HG02938 (cell line): Measurements from ENCODE around the gene SIPA1L3.

Experiments used
- ATAC-seq: cut with Tn5 transposase; IDR thresholded peaks from one replicate; pipeline ENCODE4 v1.9.1; 2021; ENCODE audit warnings: mild to moderate bottlenecking, moderate library complexity; ENCODE audit not compliant: unreplicated experiment

SIPA1L3 gene

DNA sequence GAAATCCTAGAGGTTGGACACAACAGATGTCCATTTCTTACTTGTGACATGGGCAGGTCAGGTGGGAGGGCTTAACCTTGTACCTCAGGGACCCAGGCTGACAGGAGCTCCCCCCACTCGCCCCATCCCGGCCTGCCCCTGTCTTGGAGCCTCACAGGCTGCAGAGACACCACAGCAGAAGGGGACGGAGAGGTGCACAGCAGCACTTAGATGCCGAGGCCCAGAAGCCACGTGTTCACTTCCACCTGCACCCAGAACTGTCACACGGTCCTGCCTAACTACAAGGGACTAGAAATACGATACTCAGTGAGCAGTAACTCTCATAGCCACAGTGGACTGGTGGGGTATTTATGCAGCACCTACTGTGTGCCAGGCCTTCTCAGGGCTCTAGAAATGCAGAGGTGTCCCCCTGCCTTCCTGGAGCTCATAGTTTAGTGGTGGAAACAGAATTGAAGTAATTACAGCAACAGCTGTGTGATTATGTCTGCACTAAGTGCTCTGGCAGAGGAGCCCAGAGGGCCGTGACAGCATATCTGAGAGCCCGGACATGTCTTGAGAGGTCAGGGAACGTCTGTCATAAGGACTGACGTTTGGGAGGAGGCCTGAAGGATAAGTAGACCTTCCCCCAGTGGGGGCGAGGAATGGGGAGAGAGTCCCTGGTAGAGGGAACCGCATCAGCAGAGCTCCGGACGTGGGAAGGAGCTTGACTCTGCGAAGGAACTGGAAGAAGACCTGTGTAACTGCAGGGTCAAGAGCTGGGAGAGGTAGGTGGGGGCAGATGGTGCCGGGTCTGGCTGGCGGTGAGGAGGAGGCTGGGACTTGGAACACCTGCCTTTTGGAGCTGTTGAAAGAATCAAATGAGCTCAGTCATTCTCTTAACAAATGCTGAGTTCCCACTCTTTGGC, 130.0 kb downstream of the SIPA1L3 start:
- no peak for ATAC-seq

DNA sequence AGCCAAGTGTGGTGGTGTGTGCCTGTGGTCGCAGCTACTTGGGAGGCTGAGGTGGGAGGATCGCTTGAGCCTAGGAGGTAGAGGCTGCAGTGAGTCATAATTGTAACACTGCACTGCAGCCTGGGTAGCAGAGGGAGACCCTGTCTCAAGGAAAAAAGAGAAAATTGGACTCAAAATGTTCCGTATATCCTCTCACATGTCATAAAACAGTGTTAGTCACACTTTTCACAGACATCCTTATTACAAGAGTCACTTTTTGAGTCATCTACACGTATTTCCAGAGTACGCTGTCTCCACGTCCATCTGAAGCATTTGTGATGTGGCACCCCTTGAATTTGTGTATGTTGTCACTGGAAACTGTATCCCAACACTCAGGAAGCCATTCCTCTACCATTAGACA, 133.0 kb downstream of the SIPA1L3 start:
- ATAC-seq: no peak

DNA sequence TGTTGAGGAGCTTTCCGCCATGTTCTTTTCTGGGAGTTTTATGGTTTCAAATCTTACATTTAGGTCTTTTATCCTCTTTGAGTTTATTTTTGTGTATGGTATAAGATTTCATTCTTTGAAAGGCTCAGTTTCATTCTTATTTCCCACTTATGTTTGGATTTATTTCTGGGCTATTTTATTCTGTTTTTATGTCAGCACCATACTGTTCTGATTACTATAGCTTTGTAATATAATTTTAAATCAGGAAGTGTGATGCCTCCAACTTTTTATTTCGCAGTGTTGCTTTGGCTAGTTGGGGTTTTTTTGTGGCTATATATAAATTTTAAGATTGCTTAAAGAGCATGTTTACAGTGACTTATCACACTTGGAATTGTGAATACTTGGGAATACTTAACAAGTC, 135.1 kb downstream of the SIPA1L3 start:
- no peak for ATAC-seq

DNA sequence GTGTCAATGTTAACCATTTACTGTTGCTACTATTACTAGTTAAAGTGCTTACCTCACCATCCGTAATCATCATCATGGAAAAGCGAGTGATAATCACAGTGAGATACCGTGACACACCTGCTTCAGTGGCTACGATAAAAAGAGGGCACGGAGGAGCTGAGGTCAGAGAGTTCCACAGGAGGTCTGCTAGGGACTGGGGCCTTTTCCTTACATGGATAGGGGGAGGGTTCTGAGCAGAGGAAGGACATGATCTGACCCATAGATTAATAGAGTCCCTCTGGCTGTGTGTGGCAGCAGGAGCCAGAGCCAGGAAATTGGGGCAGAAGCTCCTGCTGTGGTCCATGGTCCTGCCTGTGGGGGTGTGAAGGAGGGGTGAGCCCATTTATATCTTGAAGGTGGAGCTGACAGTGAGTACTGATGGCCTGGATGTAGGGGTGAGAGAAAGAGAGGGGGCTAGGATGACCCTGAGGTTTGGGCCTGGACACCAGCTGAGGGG, 136.7 kb downstream of the SIPA1L3 start:
- ATAC-seq: no peak

DNA sequence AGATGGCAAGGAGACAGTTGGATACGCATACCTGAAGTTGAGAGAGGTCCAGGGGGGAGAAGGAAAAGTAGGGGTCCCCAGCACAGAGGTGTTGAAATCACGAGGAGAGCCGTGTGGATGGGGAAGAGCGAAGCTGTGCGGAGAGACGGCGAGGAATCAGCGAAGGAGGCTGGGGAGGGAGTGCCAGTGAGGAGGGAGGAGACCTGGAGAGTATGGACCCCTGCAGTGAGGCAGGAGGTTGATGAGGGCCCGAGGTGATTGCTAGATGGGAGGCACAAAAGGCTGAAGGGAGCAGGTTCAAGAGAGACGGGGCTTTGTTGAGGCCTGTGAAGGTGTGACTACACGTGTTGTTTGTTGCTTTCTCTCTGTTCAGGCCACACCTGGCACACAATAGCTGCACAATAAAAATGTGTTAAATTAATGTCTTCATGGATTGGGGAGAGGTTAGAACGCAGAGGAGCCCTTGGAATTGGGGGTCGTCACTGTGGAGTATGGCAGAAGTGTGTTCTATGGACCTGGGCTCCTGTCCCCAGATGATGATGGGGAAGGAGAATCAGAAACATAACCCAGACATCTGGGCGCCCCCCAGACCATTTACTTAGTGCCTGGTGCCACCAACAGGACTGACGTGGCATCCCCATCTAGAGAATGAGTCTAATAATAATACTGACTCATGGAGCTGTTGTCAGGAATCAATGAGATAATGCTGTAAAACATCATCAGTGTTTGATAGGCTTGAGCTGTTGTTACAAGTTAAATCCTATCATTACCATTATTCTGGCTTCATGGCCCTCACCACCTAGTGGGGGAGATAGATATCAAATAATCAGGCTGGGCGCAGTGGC, 137.5 kb downstream of the SIPA1L3 start:
- no peak for ATAC-seq

DNA sequence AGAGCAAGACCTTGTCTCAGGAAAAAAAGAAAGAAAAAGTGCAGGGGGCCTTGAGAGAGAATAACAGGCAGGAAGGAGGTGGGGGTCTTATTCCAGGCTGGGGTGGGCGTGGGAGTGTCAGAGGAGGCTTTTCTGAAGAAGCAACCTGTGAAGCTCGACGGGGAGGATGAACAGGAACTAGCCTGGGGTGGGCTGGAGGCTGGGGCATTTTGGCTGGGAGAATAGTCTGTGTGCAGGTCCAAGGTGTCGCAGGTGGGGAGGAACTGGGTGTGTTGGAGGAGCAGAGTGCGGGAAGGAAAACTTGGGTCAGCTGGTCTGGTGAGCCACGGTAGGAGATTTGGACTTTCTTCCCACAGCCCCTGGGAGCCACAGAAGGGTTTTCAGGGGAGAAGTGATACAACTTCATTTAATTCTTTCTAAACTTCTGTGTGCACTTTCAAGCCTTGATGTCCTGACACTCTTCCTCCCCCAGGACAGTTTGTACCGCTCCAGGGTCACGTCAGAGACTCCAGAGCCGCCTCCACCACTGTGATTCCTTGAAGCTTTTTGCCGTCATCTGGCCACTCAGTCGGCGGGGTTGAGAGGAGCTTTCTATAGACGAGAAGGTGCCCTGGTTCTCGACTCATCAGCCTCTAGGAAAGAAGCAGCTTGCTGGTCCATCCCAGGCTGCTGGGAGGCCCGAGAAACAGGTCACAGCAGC, 138.7 kb downstream of the SIPA1L3 start:
- ATAC-seq: no peak

DNA sequence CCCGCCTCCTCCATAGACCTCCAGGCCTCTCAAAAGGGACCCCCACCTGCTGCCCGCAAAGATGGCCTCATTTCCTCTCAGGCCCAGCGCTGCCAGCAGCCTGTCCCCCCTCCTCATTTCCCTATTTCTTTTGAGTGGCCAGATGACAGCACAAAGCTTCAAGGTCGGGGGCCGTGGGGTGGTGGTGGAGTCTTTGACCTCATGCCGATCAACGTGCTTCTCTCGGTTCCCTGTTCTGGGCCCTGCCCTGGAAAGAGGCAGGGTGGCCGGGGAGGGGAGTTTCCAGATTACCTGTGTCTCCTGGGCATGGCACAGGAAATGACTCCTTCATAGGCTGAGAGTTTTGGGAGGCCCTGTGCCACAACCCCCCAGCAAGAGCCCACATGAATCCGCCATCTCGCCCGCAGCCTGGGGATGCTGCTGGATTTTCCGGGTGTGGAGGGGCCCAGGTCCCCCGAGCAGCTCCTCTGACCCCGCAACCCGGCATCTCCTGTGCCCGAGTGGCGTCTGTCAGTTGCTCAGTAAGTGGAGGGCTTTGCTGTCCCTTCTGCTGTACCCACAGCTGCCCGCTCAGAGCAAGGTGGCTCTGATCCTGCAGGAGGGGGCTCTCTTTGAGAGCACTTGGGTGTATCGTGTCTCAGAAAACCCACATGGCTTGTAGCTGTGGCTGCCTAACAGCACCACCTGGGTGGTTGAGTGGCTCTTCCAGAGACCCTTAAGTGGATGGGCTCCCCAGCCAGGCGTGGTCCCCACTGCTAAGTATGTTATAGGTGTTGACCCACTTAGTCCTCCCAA, 139.4 kb downstream of the SIPA1L3 start:
- no peak for ATAC-seq

DNA sequence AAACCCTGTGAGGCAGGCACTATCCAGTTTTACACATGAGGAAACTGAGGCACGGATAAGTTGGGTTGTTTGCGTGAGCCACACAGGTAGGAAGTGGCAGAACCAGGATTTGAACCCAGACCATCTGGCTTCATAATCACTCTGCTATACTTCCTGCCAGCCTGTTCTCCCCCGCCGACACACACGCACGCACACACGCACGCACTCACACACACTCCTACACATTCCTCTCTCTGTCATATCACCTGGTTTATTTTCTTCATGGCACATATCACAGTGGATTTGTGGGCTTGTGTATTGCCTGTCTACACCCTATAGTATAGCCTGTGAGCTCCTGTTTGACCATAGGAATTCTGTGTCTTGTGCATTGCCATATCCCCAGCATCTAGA, 140.0 kb downstream of the SIPA1L3 start:
- no peak for ATAC-seq

DNA sequence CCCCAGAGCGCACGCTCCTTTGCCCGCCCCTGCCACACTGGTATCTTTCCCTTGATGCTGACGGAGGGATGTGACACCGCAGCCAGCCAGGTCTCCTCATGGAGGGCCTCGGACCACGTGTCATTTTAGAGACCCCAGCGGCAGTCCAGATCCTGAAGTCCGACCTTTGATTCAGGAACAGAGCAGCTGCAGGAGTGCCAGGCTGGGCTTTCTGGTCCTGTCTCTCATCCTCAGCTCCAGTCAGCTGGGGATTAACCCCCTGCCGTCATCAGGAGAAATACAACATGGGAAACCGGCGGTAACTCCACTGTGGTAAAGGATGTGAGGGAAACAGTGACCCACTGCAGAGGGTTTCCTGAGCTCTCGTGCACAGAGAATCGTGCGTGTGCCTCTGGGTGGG, 140.6 kb downstream of the SIPA1L3 start:
- no peak for ATAC-seq

DNA sequence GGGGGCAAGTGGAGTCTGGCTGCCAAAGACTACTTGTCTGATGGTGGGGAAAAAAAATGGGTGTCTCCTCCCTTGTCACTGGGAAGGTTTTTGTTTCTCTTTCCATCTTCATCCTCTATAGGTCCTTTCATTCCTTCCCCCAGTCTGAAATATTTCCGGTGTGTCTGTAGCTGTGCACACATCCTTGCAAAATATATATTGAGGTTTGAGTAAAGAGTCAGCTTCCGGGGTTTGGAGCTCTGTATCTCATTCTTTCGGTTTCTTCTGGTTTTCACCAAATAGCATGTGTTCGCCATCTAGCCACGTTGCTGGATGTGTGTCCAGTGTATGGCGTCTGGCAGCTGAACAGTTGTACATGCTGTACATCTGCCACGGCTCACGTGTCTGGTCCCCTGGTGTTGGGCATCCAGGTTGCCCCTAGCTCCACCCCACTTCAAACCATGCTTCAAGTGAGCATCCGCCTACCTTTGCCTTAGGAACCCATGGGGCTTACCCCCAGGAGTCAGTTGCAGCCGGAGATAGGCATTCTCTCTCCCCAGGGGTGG, 142.2 kb downstream of the SIPA1L3 start:
- ATAC-seq: peak; percentile 45

DNA sequence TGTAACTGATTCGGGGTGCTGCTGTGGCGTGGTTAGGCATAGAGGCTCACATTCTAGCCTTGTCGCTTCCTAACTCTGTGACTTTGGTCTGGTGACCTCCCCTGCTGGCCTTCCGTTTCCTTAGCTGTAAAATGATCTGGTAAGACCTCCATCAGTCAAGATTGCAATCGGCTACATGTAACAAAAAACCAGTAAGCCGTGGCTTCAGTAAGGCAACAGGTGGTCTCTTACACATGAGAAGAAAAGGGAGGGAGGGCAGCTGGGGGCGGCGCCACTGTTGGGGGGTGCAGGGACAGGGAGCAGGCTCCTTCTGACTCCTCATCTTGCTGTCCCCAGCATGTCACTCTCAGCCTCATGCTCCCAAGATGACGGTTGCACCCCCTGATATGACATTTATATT, 148.0 kb downstream of the SIPA1L3 start:
- no peak for ATAC-seq

DNA sequence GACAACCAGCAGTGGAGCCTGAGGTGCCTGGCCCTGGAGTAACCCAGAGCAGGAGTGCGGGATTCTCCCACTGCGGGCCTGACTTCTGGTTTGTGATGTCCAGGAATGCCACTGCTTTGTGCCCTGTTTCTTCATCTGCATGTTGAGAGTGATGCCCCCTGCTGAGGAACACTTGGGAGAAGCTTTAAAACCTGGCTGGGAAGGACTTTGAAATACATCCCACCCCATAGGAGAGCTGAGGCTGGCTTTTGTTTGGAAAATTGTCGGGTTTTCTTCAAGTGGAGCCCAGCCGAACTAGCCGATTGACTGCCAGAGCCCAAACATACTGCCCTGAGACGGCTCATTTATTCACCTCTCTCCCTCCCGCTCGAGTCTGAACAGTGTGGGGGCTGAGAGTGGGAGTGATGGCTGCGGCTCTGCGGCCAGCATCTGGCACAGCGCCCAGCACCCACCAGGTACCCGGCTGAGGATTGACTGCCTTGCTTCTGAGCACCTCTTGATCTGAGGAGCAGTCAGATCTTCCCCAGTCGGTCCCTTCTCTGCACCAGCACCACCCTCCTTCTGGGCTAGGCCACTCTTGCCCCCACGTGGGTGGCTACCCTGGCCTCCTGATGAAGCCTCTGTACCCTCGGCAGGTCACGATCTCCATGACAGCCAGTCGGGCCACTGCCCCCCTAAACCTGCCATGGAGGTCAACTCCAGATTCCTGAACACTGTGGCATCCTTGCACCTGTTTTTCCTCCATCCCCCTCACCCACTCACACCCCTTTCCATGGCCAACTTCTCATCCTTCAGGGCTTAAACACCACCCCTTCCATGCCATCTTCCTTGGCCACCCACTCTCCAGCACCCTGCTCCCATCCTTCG, 148.9 kb downstream of the SIPA1L3 start:
- ATAC-seq: no peak

DNA sequence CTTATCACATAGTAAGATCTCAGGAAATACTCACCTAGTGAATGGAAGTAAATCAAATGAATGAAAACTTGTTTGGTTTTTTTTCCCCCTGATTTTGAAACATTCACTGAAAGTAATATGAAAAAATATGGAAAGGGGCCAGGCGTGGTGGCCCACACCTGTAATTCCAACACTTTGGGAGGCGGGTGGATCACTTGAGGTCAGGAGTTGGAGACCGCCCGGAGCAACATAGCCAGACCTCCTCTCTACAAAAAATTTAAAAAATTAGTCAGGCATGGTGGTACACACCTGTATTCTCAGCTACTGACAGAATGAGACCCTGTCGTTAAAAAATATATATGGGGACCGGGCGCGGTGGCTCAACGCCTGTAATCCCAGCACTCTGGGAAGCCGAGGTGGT, 149.6 kb downstream of the SIPA1L3 start:
- no peak for ATAC-seq

DNA sequence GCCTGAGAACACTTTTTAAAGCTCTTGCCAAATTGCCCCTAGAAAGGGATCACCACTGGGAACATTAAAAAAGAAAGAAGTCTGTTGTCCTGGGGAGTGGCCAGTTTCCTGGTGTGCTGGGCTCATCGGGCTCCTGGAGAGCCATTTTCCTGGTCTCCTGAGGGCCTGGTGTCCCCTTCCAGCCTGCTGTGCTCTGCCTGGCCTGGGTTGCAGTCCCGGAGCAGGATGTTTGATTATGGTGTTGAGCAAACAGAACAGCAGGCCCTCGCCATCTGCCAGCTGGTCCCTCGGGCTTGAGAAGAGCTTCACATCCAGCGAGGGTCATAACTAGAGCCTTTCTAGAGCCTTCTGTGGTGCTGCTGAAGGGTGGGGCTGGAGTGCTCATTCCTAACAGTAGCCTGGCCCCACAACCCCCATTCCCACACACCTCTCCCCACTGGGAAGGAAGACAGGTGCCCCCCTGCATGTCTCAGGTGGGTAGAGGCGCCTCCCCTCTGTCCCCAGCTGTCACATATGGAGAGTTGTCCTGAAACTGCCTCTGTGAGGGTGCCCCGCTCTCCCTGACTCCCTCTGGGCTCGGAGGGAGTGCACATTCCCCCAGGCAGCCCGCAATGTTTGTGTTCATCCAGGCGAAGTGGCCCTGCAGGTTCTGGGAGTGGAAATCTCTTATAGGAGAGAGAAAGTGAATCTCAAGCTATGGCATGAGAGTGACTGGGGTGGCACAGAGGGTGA, 151.1 kb downstream of the SIPA1L3 start:
- ATAC-seq: no peak

DNA sequence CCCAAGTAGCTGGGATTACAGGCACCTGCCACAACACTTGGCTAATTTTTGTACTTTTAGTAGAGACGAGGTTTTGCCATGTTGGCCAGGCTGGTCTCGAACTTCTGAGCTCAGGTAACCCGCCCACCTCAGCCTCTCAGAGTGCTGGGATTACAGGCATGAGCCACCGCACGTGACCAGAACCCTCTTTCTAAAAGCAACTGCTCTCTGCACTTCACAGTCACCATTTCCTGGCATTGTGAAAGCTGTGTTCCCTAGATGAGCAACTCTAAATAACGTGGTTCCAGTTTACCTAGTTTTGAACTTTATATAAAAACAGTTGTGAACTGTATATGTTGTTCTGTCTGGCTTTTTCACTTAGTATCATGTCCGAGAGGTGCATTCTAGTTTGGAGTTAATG, 152.9 kb downstream of the SIPA1L3 start:
- no peak for ATAC-seq

DNA sequence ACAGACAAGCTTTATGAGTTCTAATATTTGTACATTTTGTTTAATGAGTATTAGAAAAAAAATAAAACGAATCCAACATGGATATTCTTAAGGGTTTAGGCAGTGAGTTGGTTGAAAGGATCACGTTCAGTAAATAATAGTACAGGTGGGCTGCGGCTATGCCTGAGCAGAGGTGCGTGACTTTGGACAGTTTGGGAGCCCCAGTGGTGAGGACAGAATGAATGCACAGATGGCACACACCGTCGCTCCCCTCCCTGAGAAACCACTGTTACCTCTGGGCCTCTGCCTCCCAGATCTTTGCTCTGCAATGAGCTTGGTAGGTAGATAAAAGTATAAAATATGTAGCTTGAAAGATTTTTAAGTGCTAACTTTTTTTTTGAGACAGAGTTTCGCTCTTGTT, 153.3 kb downstream of the SIPA1L3 start:
- no peak for ATAC-seq

DNA sequence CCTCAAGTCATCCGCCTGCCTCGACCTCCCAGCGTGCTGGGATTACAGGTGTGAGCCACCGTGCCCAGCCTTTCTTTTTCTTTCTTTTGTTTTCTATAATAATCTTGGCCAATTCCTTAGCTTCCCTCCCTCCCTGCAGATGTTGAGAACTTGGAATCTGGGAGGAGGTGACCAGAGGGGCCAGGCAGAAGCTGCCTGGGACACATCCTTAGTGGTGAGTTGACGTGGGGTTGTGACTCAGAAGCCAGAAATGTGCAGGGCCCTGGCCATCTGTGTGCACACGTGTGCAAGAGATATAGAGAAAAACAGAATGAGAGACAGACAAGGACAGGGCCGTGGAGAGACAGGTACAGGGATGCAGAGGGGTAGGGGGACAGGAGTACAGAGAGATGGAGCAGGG, 154.3 kb downstream of the SIPA1L3 start:
- no peak for ATAC-seq

DNA sequence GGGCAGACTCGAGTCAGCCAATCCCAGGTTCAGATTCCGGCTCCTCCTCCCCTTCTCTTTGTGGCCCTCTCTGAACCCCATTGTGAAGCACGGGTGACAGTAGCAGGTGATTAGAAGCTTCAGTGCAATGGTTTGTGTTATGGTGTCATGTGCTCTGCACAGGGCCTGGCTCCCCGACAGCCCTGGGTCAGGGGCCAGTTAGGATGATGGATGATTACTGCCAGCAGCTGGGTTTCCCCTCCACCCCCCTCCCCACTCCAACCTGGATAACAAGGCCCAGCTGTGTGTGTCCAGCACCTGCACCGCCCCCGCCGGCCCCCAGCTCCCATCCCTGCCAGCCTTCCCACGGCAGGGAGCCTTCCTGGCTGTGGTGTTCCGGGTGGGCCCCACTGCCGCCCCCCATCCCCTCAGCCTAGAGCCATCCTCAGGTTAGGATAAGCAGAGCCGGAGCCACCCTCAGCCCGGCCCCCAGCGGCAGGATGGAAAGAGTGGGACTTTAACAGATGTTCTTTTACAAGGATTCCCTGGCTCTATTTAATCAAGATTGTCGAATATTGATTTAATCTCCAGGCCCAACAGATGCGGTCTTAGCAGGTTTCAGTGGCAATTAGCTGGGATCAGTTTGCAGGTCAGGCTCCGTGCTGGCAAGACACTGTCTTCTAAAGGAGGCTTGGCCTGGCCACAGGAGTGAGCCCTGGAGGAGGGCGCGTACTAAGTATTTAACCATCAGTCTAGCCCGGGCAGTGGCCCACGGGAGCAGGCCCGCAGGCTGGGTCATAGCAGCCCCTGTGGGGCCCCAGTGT, 156.2 kb downstream of the SIPA1L3 start:
- no peak for ATAC-seq
